ENCODE data around the gene KITLG.

GRCh38 chr12:88578276-88579160, 1.8 kb downstream of the KITLG start:
- no peak; the same call in 1 of the 2 replicates for TF ChIP-seq CEBPB (IDR thresholded peaks at IDR 0.05; ENCODE audit: low read depth)
- no peak for TF ChIP-seq CTCF (IDR thresholded peaks at IDR 0.05 in 2 of 3, conservative IDR thresholded peaks at IDR 0.05 in 1 of 3; ENCODE audit: borderline replicate concordance in 1 of 3, insufficient read depth in 1 of 3, low read depth in 2 of 3, low read length in 2 of 3)
- peak; percentile 48; the same call in 1 of the 2 replicates for TF ChIP-seq SIN3A (IDR thresholded peaks at IDR 0.05; ENCODE audit: low read depth)
- peak; percentile 33 for TF ChIP-seq POLR2A (IDR thresholded peaks at IDR 0.05; ENCODE audit: borderline replicate concordance, extremely low read depth, insufficient read depth, insufficient read length)
- TF ChIP-seq MAX (IDR thresholded peaks at IDR 0.05) = no peak
- TF ChIP-seq JUND (IDR thresholded peaks at IDR 0.05) = peak; percentile 45
- no peak for TF ChIP-seq SRF (IDR thresholded peaks at IDR 0.05; ENCODE audit: low read depth)
- TF ChIP-seq ZBTB33 (IDR thresholded peaks at IDR 0.05; ENCODE audit: extremely low read depth, insufficient replicate concordance, low read length) = no peak

Measured in HCT116 (cell line).